Thoracic aorta (tissue), 2 donors: ENCODE results near the gene ALOX12B. TPM values are rescaled to one million over a fixed set of nuclear protein-coding genes. Genes with fewer than 3 reads are reported as not detected.

Experiments
- ATAC-seq: fragments of 150-250 bp; one replicate; pipeline ENCODE4 v1.8.0; 2017; ENCODE audit warnings: low read depth; ENCODE audit not compliant: insufficient number of reproducible peaks, low FRiP score
- DNase-seq: peaks from one replicate; pipeline ENCODE4 v3.0.0-alpha.2; 2020; ENCODE audit warnings: low spot score
- H3K27ac ChIP-seq, 2 donors: fragments of 200-600 bp; sonication (generic); 1 replicate in 1 of 2; 2 replicates in 1 of 2; pipeline ENCODE4 v1.5.1; 2016; ENCODE audit warnings: mild to moderate bottlenecking in 2 of 2, moderate library complexity in 2 of 2
- H3K27me3 ChIP-seq: fragments of 200-600 bp; sonication (generic); replicated peaks from 2 replicates; pipeline ENCODE4 v1.6.0; 2016; ENCODE audit warnings: mild to moderate bottlenecking; ENCODE audit not compliant: insufficient read depth
- H3K36me3 ChIP-seq: fragments of 200-600 bp; sonication (generic); one replicate; pipeline ENCODE4 v1.5.1; 2016
- H3K4me1 ChIP-seq, 2 donors: fragments of 200-600 bp; sonication (generic); 1 replicate in 1 of 2; 2 replicates in 1 of 2; pipeline versions ENCODE4 v1.5.1 to v1.6.0; 2016; ENCODE audit warnings: low read depth in 2 of 2, mild to moderate bottlenecking in 1 of 2; ENCODE audit not compliant: control insufficient read depth in 1 of 2
- H3K4me3 ChIP-seq: fragments of 200-600 bp; sonication (generic); 2 replicates; pipeline ENCODE4 v1.5.1; 2016; ENCODE audit warnings: mild to moderate bottlenecking
- H3K9me3 ChIP-seq: fragments of 200-600 bp; sonication (generic); 2 replicates; pipeline ENCODE4 v1.5.1; 2016
- CTCF ChIP-seq: fragments of 200-600 bp; sonication (generic); IDR thresholded peaks from one replicate; pipeline ENCODE4 v1.5.1; 2019; ENCODE audit warnings: antibody characterized with exemption
- total RNA-seq, 2 donors: library from RNA; depleted of rRNA; stranded (reverse); fragments of >200 nt; gene quantifications; one replicate each; pipeline versions ENCODE4 v1.1.0 to v1.2.3, GENCODE V29; 2016

ALOX12B gene
- total RNA-seq, 2 donors from 2014 or later = not detected

GRCh38 chr17:8100763-8101162, 13.2 kb upstream of the ALOX12B start:
- Histone ChIP-seq H3K27ac (no peak overlapping the region), H3K4me1 (no peaks in the 10 kb centered on the region), H3K4me3 (no peak overlapping the region), H3K9me3 (no peaks in the 10 kb centered on the region), H3K27me3 (no peaks in the 10 kb centered on the region), H3K36me3 (no peaks in the 10 kb centered on the region)
- TF ChIP-seq CTCF = no peak
- ATAC-seq (no peak), DNase-seq (no peak)

DNA sequence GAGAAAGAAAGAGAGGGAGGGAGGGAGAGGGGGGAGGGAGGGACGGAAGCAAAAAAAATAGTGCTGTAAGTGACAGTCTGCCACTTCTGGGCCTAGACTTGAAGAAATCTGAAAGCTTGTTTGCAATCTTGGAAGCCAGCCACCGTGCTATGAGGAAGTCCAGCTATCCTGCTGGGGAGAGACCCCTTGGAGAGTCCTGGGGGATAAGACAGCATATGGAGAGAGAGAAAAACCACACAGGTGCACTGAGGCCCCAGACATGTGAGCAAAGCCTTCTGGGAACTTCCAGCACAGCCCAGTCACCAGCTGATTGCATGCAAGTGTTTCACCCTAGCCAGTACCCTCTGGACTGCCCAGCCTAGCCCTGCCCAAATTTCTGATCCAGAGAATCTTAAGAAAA, 12.6 kb upstream of the ALOX12B start:
- no peak for TF ChIP-seq CTCF
- Histone ChIP-seq H3K36me3 (no peaks in the 10 kb centered on the region), H3K27ac (no peak overlapping the region), H3K9me3 (no peaks in the 10 kb centered on the region), H3K27me3 (no peaks in the 10 kb centered on the region), H3K4me1 (no peaks in the 10 kb centered on the region), H3K4me3 (no peak overlapping the region)
- DNase-seq (no peak), ATAC-seq (no peak)

DNA sequence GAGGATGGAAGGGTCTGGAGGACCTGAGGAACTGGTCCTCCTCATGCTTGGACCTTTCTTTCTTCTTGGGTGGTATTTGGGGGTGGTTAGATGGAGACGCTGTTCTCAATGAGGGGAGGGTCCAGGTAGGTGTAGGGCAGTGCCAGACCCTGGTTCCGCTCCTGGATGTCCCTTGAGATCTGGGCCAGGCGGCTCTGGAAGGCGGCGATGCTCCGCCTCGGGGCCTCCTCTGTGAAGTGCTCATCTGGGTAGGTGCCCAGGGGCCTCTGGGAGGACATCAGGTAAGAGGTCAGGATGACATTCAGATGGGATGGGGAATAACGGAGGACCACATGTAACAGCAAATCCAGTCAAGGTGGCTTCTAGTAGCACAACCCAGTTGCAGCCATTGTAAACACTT, 9.0 kb upstream of the ALOX12B start:
- no peak for TF ChIP-seq CTCF
- H3K9me3 ChIP-seq = no peaks in the 10 kb centered on the region
- DNase-seq = no peak

GRCh38 chr17:8095361-8095760, 7.8 kb upstream of the ALOX12B start:
- H3K36me3 ChIP-seq = no peaks in the 10 kb centered on the region
- TF ChIP-seq CTCF = no peak
- H3K27ac ChIP-seq = no peak overlapping the region
- H3K4me3 ChIP-seq = no peak overlapping the region
- no peaks in the 10 kb centered on the region for H3K27me3 ChIP-seq
- no peaks in the 10 kb centered on the region for H3K9me3 ChIP-seq
- no peak for DNase-seq
- no peaks in the 10 kb centered on the region for H3K4me1 ChIP-seq
- ATAC-seq = no peak

More for the DNA sequence above, 9.0 kb upstream of the ALOX12B start:
- Histone ChIP-seq H3K4me1 (no peaks in the 10 kb centered on the region), H3K36me3 (no peaks in the 10 kb centered on the region), H3K27me3 (no peaks in the 10 kb centered on the region), H3K4me3 (no peak overlapping the region), H3K27ac (no peak overlapping the region)
- no peak for ATAC-seq

DNA sequence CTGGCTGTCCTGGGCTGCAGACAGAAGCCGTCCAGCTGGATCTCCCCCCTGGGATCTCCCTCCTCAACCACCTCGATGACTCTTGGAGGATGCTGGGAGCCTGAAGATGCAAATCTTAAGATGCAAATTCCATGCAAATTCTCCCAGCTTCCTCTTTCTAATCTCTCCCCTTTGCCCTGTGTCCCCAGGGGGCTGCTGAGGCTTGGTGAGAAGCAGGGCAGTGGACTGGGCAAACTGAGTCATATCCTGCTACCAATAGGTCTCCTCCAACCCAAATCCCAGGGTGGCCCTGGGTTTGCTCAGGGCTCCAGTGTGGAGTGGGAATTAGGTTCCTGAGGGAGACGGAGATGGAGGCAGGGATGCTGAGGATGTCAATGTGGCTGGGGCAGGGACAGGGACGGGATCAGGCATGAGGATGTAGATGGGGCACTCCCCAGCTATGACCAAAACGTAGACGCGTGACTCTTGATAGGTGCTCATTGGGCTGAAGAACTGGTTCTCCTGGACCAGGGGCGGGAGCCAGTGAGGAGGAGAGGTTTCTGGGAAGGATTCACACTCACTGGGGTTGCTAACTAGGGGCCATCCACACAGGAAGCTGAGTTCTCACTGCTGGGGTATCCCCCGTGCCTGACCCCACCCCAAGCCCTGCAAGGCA, 3.6 kb upstream of the ALOX12B start:
- Histone ChIP-seq H3K36me3 (no peaks in the 10 kb centered on the region), H3K4me1 (no peaks in the 10 kb centered on the region), H3K4me3 (no peak overlapping the region), H3K27me3 (no peaks in the 10 kb centered on the region), H3K9me3 (no peaks in the 10 kb centered on the region), H3K27ac (no peak overlapping the region)
- ATAC-seq (no peak), DNase-seq (no peak)
- no peak for TF ChIP-seq CTCF
